ENCODE measurements around the gene SYNJ2BP.
"Not testable (repeated sequence)": the region's sequence is repeated elsewhere in the genome, so short reads cannot be mapped to it uniquely, and the experiment has no call there.

Gene SYNJ2BP

GRCh38 chr14:70419270-70419931, 2.5 kb upstream of the SYNJ2BP start:
- 53 to 86% methylated on average over 2 of the region's 4 CpGs for WGBS, 2 experiments (ENCODE audit: insufficient coverage in 2 of 2)
- not testable (repeated sequence) for H3K9me3 ChIP-seq (ENCODE audit: control insufficient read depth, low read length); H3K4me3 ChIP-seq (ENCODE audit: extremely low read depth, insufficient read depth, low read length, poor library complexity, severe bottlenecking); H3K36me3 ChIP-seq (ENCODE audit: control insufficient read depth, insufficient read depth, low read length); H3K27ac ChIP-seq (ENCODE audit: low read depth, low read length, severe bottlenecking); H3K4me1 ChIP-seq (ENCODE audit: control insufficient read depth, insufficient read depth, low read length, poor library complexity, severe bottlenecking)

GRCh38 chr14:70416338-70416724, 559 bp downstream of the SYNJ2BP start:
- H3K27ac ChIP-seq (ENCODE audit: low read depth, low read length, severe bottlenecking), result peak overlapping the region; percentile 49
- no peaks in the 10 kb centered on the region for H3K9me3 ChIP-seq (ENCODE audit: control insufficient read depth, low read length)
- WGBS, 2 experiments (ENCODE audit: insufficient coverage in 2 of 2), result 0 to 4% methylated on average over 2 to 4 of the region's 9 CpGs
- H3K4me3 ChIP-seq (ENCODE audit: extremely low read depth, insufficient read depth, low read length, poor library complexity, severe bottlenecking), result peak overlapping the region; percentile 93
- H3K36me3 ChIP-seq (ENCODE audit: control insufficient read depth, insufficient read depth, low read length), result peaks cover 6% of the 10 kb centered on the region
- H3K4me1 ChIP-seq (ENCODE audit: control insufficient read depth, insufficient read depth, low read length, poor library complexity, severe bottlenecking), result no peaks in the 10 kb centered on the region

GRCh38 chr14:70415788-70416187, 1.1 kb downstream of the SYNJ2BP start:
- 50% methylated on average over 1 of the region's 2 CpGs; no CpG with 5 or more reads in 1 of the 2 experiments for WGBS, 2 experiments (ENCODE audit: insufficient coverage in 2 of 2)
- Histone ChIP-seq H3K9me3 (ENCODE audit: control insufficient read depth, low read length) (no peaks in the 10 kb centered on the region), H3K27ac (ENCODE audit: low read depth, low read length, severe bottlenecking) (no peak overlapping the region), H3K4me1 (ENCODE audit: control insufficient read depth, insufficient read depth, low read length, poor library complexity, severe bottlenecking) (no peaks in the 10 kb centered on the region), H3K4me3 (ENCODE audit: extremely low read depth, insufficient read depth, low read length, poor library complexity, severe bottlenecking) (peak overlapping the region; percentile 93), H3K36me3 (ENCODE audit: control insufficient read depth, insufficient read depth, low read length) (peaks cover 6% of the 10 kb centered on the region)

- 94 to 97% methylated on average over 3 of the region's 4 CpGs for WGBS, 2 experiments (ENCODE audit: insufficient coverage in 2 of 2)
- Histone ChIP-seq H3K4me3 (ENCODE audit: extremely low read depth, insufficient read depth, low read length, poor library complexity, severe bottlenecking) (no peak overlapping the region), H3K4me1 (ENCODE audit: control insufficient read depth, insufficient read depth, low read length, poor library complexity, severe bottlenecking) (no peaks in the 10 kb centered on the region), H3K36me3 (ENCODE audit: control insufficient read depth, insufficient read depth, low read length) (peaks cover 12% of the 10 kb centered on the region), H3K9me3 (ENCODE audit: control insufficient read depth, low read length) (no peaks in the 10 kb centered on the region), H3K27ac (ENCODE audit: low read depth, low read length, severe bottlenecking) (no peak overlapping the region)
Measured at GRCh38 chr14:70407621-70408020, 9.3 kb downstream of the SYNJ2BP start.

DNA sequence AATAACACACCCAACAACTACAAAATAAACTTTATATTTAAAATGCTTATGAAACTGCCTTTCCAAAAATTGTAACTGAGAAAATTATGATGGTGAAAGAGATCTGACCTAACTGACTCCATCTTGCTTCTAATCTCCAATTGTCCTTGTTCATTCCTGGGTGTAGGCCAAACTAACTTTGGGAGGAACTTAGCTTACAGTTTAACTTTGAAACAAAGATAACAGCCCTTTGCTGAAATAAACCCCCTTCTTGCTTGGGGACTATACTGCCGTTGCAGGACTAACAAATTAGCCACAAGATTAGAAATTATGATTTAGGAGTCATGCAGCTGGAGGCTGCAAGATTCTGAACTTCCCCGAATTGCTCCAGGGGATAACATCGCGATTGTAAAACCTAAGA, 10.7 kb downstream of the SYNJ2BP start:
- not testable (repeated sequence) for H3K27ac ChIP-seq (ENCODE audit: low read depth, low read length, severe bottlenecking); H3K4me3 ChIP-seq (ENCODE audit: extremely low read depth, insufficient read depth, low read length, poor library complexity, severe bottlenecking); H3K36me3 ChIP-seq (ENCODE audit: control insufficient read depth, insufficient read depth, low read length); H3K9me3 ChIP-seq (ENCODE audit: control insufficient read depth, low read length); H3K4me1 ChIP-seq (ENCODE audit: control insufficient read depth, insufficient read depth, low read length, poor library complexity, severe bottlenecking)
- WGBS, 2 experiments (ENCODE audit: insufficient coverage in 2 of 2), result 90 to 93% methylated on average over 3 to 4 of the region's 4 CpGs

- not testable (repeated sequence) for H3K36me3 ChIP-seq (ENCODE audit: control insufficient read depth, insufficient read depth, low read length); H3K9me3 ChIP-seq (ENCODE audit: control insufficient read depth, low read length); H3K4me3 ChIP-seq (ENCODE audit: extremely low read depth, insufficient read depth, low read length, poor library complexity, severe bottlenecking); H3K27ac ChIP-seq (ENCODE audit: low read depth, low read length, severe bottlenecking); H3K4me1 ChIP-seq (ENCODE audit: control insufficient read depth, insufficient read depth, low read length, poor library complexity, severe bottlenecking)
- WGBS, 2 experiments (ENCODE audit: insufficient coverage in 2 of 2), result 40 to 70% methylated on average over 2 to 3 of the region's 4 CpGs
Measured at GRCh38 chr14:70403335-70403734, 13.6 kb downstream of the SYNJ2BP start.

DNA sequence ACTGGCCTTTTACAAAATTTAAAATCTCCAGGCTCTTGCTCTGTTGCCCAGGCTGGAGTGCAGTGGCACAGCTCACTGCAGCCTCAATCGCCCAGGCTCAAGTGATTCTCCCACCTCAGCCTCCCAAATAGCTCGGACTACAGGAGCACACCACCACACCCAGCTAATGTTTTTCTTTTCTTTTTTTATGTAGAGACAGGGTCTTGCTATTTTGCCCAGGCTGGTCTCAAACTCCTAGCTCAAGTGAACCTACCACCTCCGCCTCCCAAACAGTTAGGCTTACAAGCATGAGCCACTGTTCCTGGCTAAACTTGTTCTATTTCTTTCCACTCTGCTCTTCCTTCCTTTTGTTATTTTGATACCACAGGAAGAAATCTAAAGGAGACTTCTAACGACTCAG, 15.2 kb downstream of the SYNJ2BP start:
- no peaks in the 10 kb centered on the region for H3K4me1 ChIP-seq (ENCODE audit: control insufficient read depth, insufficient read depth, low read length, poor library complexity, severe bottlenecking)
- 88 to 100% methylated on average over 1 to 2 of the region's 4 CpGs for WGBS, 2 experiments (ENCODE audit: insufficient coverage in 2 of 2)
- no peaks in the 10 kb centered on the region for H3K36me3 ChIP-seq (ENCODE audit: control insufficient read depth, insufficient read depth, low read length)
- no peaks in the 10 kb centered on the region for H3K9me3 ChIP-seq (ENCODE audit: control insufficient read depth, low read length)
- no peak overlapping the region for H3K27ac ChIP-seq (ENCODE audit: low read depth, low read length, severe bottlenecking)
- H3K4me3 ChIP-seq (ENCODE audit: extremely low read depth, insufficient read depth, low read length, poor library complexity, severe bottlenecking), result no peak overlapping the region

DNA sequence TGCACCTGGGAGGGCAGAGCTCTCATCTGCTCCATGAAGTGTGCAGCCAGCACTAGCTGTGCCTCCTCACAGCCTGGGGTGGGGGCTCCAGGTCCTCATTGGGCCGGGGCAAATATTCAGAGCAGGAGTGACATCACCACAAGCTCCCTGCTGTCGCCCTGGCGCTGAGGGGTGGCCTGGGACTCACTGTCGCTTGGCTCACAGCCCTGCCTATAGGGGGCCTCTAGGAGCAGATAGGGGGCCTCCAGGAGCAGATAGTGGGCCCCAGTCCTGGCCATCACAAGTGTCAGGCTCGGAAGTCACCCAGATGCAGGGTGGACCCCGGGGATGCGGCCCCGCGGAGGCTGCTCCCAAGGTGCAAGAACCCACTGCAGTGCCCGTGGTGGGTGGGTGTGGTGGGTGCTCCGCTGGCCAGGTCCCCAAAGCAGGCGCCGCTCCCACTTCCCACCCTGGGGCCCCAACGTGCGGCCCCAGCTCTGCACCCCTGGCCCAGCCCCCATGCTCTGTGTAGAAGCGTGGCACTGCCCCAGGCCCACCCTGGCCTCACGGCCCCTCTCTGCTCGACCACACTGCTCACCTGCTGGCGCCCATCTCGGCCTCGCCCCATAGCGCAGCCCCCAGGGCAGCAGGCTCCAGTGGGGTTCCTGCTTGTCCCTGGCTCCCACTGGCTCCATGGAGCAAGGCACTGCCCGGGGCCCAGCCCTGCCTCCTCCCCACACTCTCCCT, 18.0 kb downstream of the SYNJ2BP start:
- Histone ChIP-seq H3K36me3 (ENCODE audit: control insufficient read depth, insufficient read depth, low read length) (no peaks in the 10 kb centered on the region), H3K4me1 (ENCODE audit: control insufficient read depth, insufficient read depth, low read length, poor library complexity, severe bottlenecking) (no peaks in the 10 kb centered on the region), H3K27ac (ENCODE audit: low read depth, low read length, severe bottlenecking) (no peak overlapping the region), H3K9me3 (ENCODE audit: control insufficient read depth, low read length) (no peaks in the 10 kb centered on the region), H3K4me3 (ENCODE audit: extremely low read depth, insufficient read depth, low read length, poor library complexity, severe bottlenecking) (no peak overlapping the region)
- WGBS, 2 experiments (ENCODE audit: insufficient coverage in 2 of 2), result 93 to 98% methylated on average over 9 to 12 of the region's 23 CpGs

GRCh38 chr14:70398280-70398679, 18.6 kb downstream of the SYNJ2BP start:
- no peak overlapping the region for H3K4me3 ChIP-seq (ENCODE audit: extremely low read depth, insufficient read depth, low read length, poor library complexity, severe bottlenecking)
- no peaks in the 10 kb centered on the region for H3K9me3 ChIP-seq (ENCODE audit: control insufficient read depth, low read length)
- 95 to 96% methylated on average over 2 of the region's 2 CpGs for WGBS, 2 experiments (ENCODE audit: insufficient coverage in 2 of 2)
- H3K36me3 ChIP-seq (ENCODE audit: control insufficient read depth, insufficient read depth, low read length), result no peaks in the 10 kb centered on the region
- H3K4me1 ChIP-seq (ENCODE audit: control insufficient read depth, insufficient read depth, low read length, poor library complexity, severe bottlenecking), result no peaks in the 10 kb centered on the region
- no peak overlapping the region for H3K27ac ChIP-seq (ENCODE audit: low read depth, low read length, severe bottlenecking)

- H3K9me3 ChIP-seq (ENCODE audit: control insufficient read depth, low read length), result no peaks in the 10 kb centered on the region
- WGBS, 2 experiments (ENCODE audit: insufficient coverage in 2 of 2), result 97% methylated on average over 2 of the region's 2 CpGs
- H3K4me1 ChIP-seq (ENCODE audit: control insufficient read depth, insufficient read depth, low read length, poor library complexity, severe bottlenecking), result no peaks in the 10 kb centered on the region
- no peak overlapping the region for H3K4me3 ChIP-seq (ENCODE audit: extremely low read depth, insufficient read depth, low read length, poor library complexity, severe bottlenecking)
- H3K36me3 ChIP-seq (ENCODE audit: control insufficient read depth, insufficient read depth, low read length), result no peaks in the 10 kb centered on the region
- no peak overlapping the region for H3K27ac ChIP-seq (ENCODE audit: low read depth, low read length, severe bottlenecking)
Measured at GRCh38 chr14:70397746-70398145, 19.1 kb downstream of the SYNJ2BP start.

- no peak overlapping the region for H3K4me3 ChIP-seq (ENCODE audit: extremely low read depth, insufficient read depth, low read length, poor library complexity, severe bottlenecking)
- H3K4me1 ChIP-seq (ENCODE audit: control insufficient read depth, insufficient read depth, low read length, poor library complexity, severe bottlenecking), result no peaks in the 10 kb centered on the region
- no peaks in the 10 kb centered on the region for H3K9me3 ChIP-seq (ENCODE audit: control insufficient read depth, low read length)
- H3K36me3 ChIP-seq (ENCODE audit: control insufficient read depth, insufficient read depth, low read length), result no peaks in the 10 kb centered on the region
- no peak overlapping the region for H3K27ac ChIP-seq (ENCODE audit: low read depth, low read length, severe bottlenecking)
Measured at GRCh38 chr14:70394674-70395306, 22.1 kb downstream of the SYNJ2BP start.

All from mesodermal cell (in vitro differentiated cells).